ENCODE measurements around the gene A3GALT2. TPM values are rescaled to one million over a fixed set of nuclear protein-coding genes. Genes with fewer than 3 reads are reported as not detected.

Gene A3GALT2
- not detected for total RNA-seq
- polyA plus RNA-seq (ENCODE audit: insufficient read length in 2 of 2): under 1 TPM; 0.33 to 0.57 TPM
- long read RNA-seq, donor 1: 0 reads
- long read RNA-seq, donor 2: 0 reads
- long read RNA-seq, donor 3: 0 reads
- long read RNA-seq, donor 4: 0 reads

- Histone ChIP-seq H3K4me3 (ENCODE audit: low read depth, low read length) (no peak within 1 kb of the TSS), H3K4me1 (ENCODE audit: control insufficient read depth, insufficient read depth, low read length) (peaks cover 15% of the 10 kb centered on the region), H3K9me3 (ENCODE audit: control insufficient read depth, insufficient read depth, low read length) (no peaks in the 10 kb centered on the region), H3K27me3 (ENCODE audit: control insufficient read depth, insufficient read depth, low read length) (no peaks in the 10 kb centered on the region), H3K36me3 (ENCODE audit: control insufficient read depth, insufficient read depth, low read length) (peaks cover 35% of the 10 kb centered on the region), H3K27ac (ENCODE audit: low read depth, low read length) (no peak within 1 kb of the TSS)
- WGBS (ENCODE audit: insufficient coverage): 80% methylated on average over 4 of the region's 8 CpGs
- DNase-seq (ENCODE audit: low read depth in 4 of 6, low spot score in 6 of 6): no peak
These were observed at the start of gene A3GALT2 for GRCh38 chr1:33320619-33321165. TSS of gene A3GALT2 (minus strand) at chr1:33321098. CDS start at chr1:33321098, 0 bp downstream.

- Histone ChIP-seq H3K9me3 (ENCODE audit: control insufficient read depth, insufficient read depth, low read length) (no peaks in the 10 kb centered on the region), H3K27ac (ENCODE audit: low read depth, low read length) (no peak overlapping the region), H3K4me3 (ENCODE audit: low read depth, low read length) (no peak overlapping the region), H3K27me3 (ENCODE audit: control insufficient read depth, insufficient read depth, low read length) (no peaks in the 10 kb centered on the region), H3K36me3 (ENCODE audit: control insufficient read depth, insufficient read depth, low read length) (peaks cover 74% of the 10 kb centered on the region), H3K4me1 (ENCODE audit: control insufficient read depth, insufficient read depth, low read length) (peaks cover 31% of the 10 kb centered on the region)
- peak in 2 of 6 donors; percentile 7 to 61 for DNase-seq (ENCODE audit: low read depth in 4 of 6, low spot score in 6 of 6)
- 50% methylated on average over 2 of the region's 4 CpGs for WGBS (ENCODE audit: insufficient coverage)
These were observed 49.4 kb upstream of the A3GALT2 start for GRCh38 chr1:33370301-33370700.

- Histone ChIP-seq H3K36me3 (ENCODE audit: control insufficient read depth, insufficient read depth, low read length) (peaks cover 74% of the 10 kb centered on the region), H3K9me3 (ENCODE audit: control insufficient read depth, insufficient read depth, low read length) (no peaks in the 10 kb centered on the region), H3K27ac (ENCODE audit: low read depth, low read length) (no peak overlapping the region), H3K4me1 (ENCODE audit: control insufficient read depth, insufficient read depth, low read length) (peaks cover 36% of the 10 kb centered on the region), H3K27me3 (ENCODE audit: control insufficient read depth, insufficient read depth, low read length) (no peaks in the 10 kb centered on the region), H3K4me3 (ENCODE audit: low read depth, low read length) (no peak overlapping the region)
- WGBS (ENCODE audit: insufficient coverage): 83% methylated on average over 1 of the region's 2 CpGs
- no peak for DNase-seq (ENCODE audit: low read depth in 4 of 6, low spot score in 6 of 6)
These were observed 48.9 kb upstream of the A3GALT2 start for GRCh38 chr1:33369764-33370163.

- H3K27ac ChIP-seq (ENCODE audit: low read depth, low read length): no peak overlapping the region
- H3K4me1 ChIP-seq (ENCODE audit: control insufficient read depth, insufficient read depth, low read length): peaks cover 43% of the 10 kb centered on the region
These were observed 48.2 kb upstream of the A3GALT2 start for GRCh38 chr1:33369081-33369480.

GRCh38 chr1:33368431-33368830 is 47.5 kb upstream of the A3GALT2 start:
- Histone ChIP-seq H3K36me3 (ENCODE audit: control insufficient read depth, insufficient read depth, low read length) (peaks cover 67% of the 10 kb centered on the region), H3K4me3 (ENCODE audit: low read depth, low read length) (no peak overlapping the region), H3K9me3 (ENCODE audit: control insufficient read depth, insufficient read depth, low read length) (no peaks in the 10 kb centered on the region), H3K27me3 (ENCODE audit: control insufficient read depth, insufficient read depth, low read length) (no peaks in the 10 kb centered on the region), H3K4me1 (ENCODE audit: control insufficient read depth, insufficient read depth, low read length) (peaks cover 50% of the 10 kb centered on the region), H3K27ac (ENCODE audit: low read depth, low read length) (no peak overlapping the region)
- 85% methylated on average over 15 of the region's 15 CpGs for WGBS (ENCODE audit: insufficient coverage)
- no peak for DNase-seq (ENCODE audit: low read depth in 4 of 6, low spot score in 6 of 6)

More at GRCh38 chr1:33369081-33369480, 48.2 kb upstream of the A3GALT2 start:
- Histone ChIP-seq H3K27me3 (ENCODE audit: control insufficient read depth, insufficient read depth, low read length) (no peaks in the 10 kb centered on the region), H3K9me3 (ENCODE audit: control insufficient read depth, insufficient read depth, low read length) (no peaks in the 10 kb centered on the region), H3K4me3 (ENCODE audit: low read depth, low read length) (no peak overlapping the region), H3K36me3 (ENCODE audit: control insufficient read depth, insufficient read depth, low read length) (peaks cover 73% of the 10 kb centered on the region)
- no peak for DNase-seq (ENCODE audit: low read depth in 4 of 6, low spot score in 6 of 6)
- 89% methylated on average over 9 of the region's 9 CpGs for WGBS (ENCODE audit: insufficient coverage)

GRCh38 chr1:33367485-33368405 is 46.8 kb upstream of the A3GALT2 start:
- peak in 4 of 6 donors; percentile 80 to 95 (median 89) for DNase-seq (ENCODE audit: low read depth in 4 of 6, low spot score in 6 of 6)
- WGBS (ENCODE audit: insufficient coverage): 44% methylated on average over 11 of the region's 23 CpGs
- Histone ChIP-seq H3K9me3 (ENCODE audit: control insufficient read depth, insufficient read depth, low read length) (no peaks in the 10 kb centered on the region), H3K27me3 (ENCODE audit: control insufficient read depth, insufficient read depth, low read length) (no peaks in the 10 kb centered on the region), H3K36me3 (ENCODE audit: control insufficient read depth, insufficient read depth, low read length) (peaks cover 62% of the 10 kb centered on the region), H3K27ac (ENCODE audit: low read depth, low read length) (peak overlapping the region; percentile 29), H3K4me1 (ENCODE audit: control insufficient read depth, insufficient read depth, low read length) (peaks cover 52% of the 10 kb centered on the region), H3K4me3 (ENCODE audit: low read depth, low read length) (no peak overlapping the region)

GRCh38 chr1:33366762-33367484 is 46.0 kb upstream of the A3GALT2 start:
- Histone ChIP-seq H3K36me3 (ENCODE audit: control insufficient read depth, insufficient read depth, low read length) (peaks cover 54% of the 10 kb centered on the region), H3K9me3 (ENCODE audit: control insufficient read depth, insufficient read depth, low read length) (no peaks in the 10 kb centered on the region), H3K27me3 (ENCODE audit: control insufficient read depth, insufficient read depth, low read length) (no peaks in the 10 kb centered on the region), H3K4me1 (ENCODE audit: control insufficient read depth, insufficient read depth, low read length) (peaks cover 59% of the 10 kb centered on the region), H3K27ac (ENCODE audit: low read depth, low read length) (peak overlapping the region; percentile 29), H3K4me3 (ENCODE audit: low read depth, low read length) (no peak overlapping the region)
- 62% methylated on average over 12 of the region's 14 CpGs for WGBS (ENCODE audit: insufficient coverage)
- peak in 1 of 6 donors; percentile 66 for DNase-seq (ENCODE audit: low read depth in 4 of 6, low spot score in 6 of 6)

GRCh38 chr1:33365560-33365997 is 44.7 kb upstream of the A3GALT2 start:
- DNase-seq (ENCODE audit: low read depth in 4 of 6, low spot score in 6 of 6): no peak
- 37% methylated on average over 4 of the region's 9 CpGs for WGBS (ENCODE audit: insufficient coverage)

GRCh38 chr1:33364565-33364918 is 43.6 kb upstream of the A3GALT2 start:
- peaks cover 61% of the 10 kb centered on the region for H3K4me1 ChIP-seq (ENCODE audit: control insufficient read depth, insufficient read depth, low read length)
- DNase-seq (ENCODE audit: low read depth in 4 of 6, low spot score in 6 of 6): no peak
- no peaks in the 10 kb centered on the region for H3K27me3 ChIP-seq (ENCODE audit: control insufficient read depth, insufficient read depth, low read length)
- no peaks in the 10 kb centered on the region for H3K9me3 ChIP-seq (ENCODE audit: control insufficient read depth, insufficient read depth, low read length)
- H3K36me3 ChIP-seq (ENCODE audit: control insufficient read depth, insufficient read depth, low read length): peaks cover 36% of the 10 kb centered on the region
- 0% methylated on average over 2 of the region's 2 CpGs for WGBS (ENCODE audit: insufficient coverage)
- H3K27ac ChIP-seq (ENCODE audit: low read depth, low read length): peak overlapping the region; percentile 96
- H3K4me3 ChIP-seq (ENCODE audit: low read depth, low read length): no peak overlapping the region

More at GRCh38 chr1:33365560-33365997, 44.7 kb upstream of the A3GALT2 start:
- Histone ChIP-seq H3K27me3 (ENCODE audit: control insufficient read depth, insufficient read depth, low read length) (no peaks in the 10 kb centered on the region), H3K36me3 (ENCODE audit: control insufficient read depth, insufficient read depth, low read length) (peaks cover 47% of the 10 kb centered on the region), H3K27ac (ENCODE audit: low read depth, low read length) (peak overlapping the region; percentile 96), H3K9me3 (ENCODE audit: control insufficient read depth, insufficient read depth, low read length) (no peaks in the 10 kb centered on the region), H3K4me1 (ENCODE audit: control insufficient read depth, insufficient read depth, low read length) (peaks cover 61% of the 10 kb centered on the region), H3K4me3 (ENCODE audit: low read depth, low read length) (no peak overlapping the region)

All from spinal cord (tissue), 10 donors.